HG03159 (cell line): ENCODE measurements around the gene MTERF1.

Experiments used
- ATAC-seq: cut with Tn5 transposase; IDR thresholded peaks from one replicate; pipeline ENCODE4 v1.9.1; 2021; ENCODE audit warnings: mild to moderate bottlenecking, moderate library complexity; ENCODE audit not compliant: unreplicated experiment

MTERF1 gene

GRCh38 chr7:91835826-91836368 is 44.6 kb downstream of the MTERF1 start:
- ATAC-seq: no peak

DNA sequence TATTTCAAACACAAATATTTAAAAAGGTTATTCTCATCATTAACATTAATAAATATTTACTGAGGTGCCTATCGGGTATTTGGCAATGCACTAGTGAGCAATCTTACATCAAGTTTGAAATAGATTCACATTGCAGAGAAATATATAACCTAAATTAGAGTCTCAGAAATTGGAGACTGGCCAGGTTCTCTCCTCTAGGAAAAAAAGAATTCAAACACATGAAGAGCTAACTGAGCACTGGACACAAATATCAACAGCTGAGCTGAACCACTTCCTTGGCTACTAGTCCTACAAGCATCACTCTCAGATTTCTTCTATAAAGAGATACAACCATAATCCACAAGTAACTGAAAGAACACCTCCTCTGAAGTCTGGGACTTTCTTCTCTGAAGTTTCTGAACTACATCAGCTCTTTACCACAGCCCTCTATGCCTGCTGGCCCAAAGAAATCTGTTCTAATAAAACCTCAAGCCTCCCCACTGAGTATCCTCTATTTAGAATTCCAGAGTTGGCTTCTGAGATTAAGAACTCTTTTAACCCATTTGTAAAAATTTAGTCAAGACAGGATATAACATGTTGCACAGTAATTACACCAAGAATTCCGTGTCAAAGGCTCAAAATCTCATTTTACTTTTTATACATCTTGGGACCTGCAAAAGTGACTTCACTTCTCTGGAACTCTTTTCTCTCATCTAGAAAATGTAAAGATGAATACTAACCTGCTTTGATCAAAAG is 45.2 kb downstream of the MTERF1 start:
- no peak for ATAC-seq

DNA sequence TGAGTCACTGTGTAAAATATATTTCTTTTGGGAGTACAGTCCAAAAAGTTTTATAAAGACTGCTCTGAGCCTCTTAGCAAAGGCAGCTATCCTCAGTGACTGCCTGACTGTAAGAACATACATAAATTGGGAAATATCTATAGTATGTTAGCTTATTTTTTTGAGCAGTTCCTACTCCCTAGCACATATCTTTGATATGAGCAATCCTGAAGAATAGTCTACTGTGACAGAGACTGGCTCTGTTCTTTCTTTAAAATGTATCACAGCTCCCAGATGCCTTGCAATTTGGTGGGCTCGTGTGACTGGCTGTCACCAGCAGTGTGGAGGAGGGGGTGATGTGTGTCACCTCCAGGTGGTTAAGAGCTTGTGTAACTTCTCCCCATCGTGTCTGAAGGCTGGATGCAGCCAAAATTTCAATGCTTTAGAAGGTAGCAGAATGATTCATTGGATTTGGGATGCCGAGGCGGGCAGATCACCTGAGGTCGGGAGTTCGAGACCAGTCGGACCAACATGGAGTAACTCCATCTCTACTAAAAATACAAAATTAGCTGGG is 47.9 kb downstream of the MTERF1 start:
- ATAC-seq: no peak

- ATAC-seq: no peak
Measured at GRCh38 chr7:91827169-91827568, 53.3 kb downstream of the MTERF1 start.

GRCh38 chr7:91826377-91826776 is 54.1 kb downstream of the MTERF1 start:
- ATAC-seq: no peak

DNA sequence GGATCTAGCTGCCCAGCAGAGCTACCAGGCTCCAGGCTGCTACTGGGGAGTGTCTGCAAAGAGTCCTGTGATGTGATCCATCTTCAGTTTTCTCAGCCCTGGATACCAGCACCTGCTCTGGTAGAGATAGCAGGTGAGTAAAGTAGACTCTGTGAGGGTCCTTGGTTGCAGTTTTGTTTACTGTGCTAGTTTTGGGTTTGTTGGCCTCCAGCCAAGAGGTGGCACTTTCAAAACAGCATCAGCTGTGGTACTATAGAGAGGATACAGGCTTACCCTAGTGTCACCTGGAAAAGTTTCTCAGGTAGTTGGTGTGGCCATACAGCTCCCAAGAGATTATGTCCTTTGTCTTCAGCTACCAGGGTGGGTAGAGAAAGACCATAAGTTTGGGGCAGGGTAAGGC is 56.3 kb downstream of the MTERF1 start:
- ATAC-seq: no peak
